Tibial nerve (tissue), 4 donors: ENCODE measurements around the gene FOXF2. TPM values are rescaled to one million over a fixed set of nuclear protein-coding genes. Genes with fewer than 3 reads are reported as not detected.

Experiments used
- DNase-seq, 2 donors: peaks; one replicate each; pipeline ENCODE4 v3.0.0-alpha.2; 2019; ENCODE audit warnings: low spot score in 2 of 2
- H3K27ac ChIP-seq, 4 donors: fragments of 200-600 bp; sonication (generic) in 3 of 4; one replicate each; pipeline ENCODE4 v1.5.1; 2017 to 2019; ENCODE audit warnings: mild to moderate bottlenecking in 1 of 4
- H3K27me3 ChIP-seq, 2 donors: fragments of 200-600 bp; sonication (generic) in 1 of 2; one replicate each; pipeline versions ENCODE4 v1.5.1 to v1.6.0; 2017 to 2019
- H3K36me3 ChIP-seq, 3 donors: fragments of 200-600 bp; sonication (generic); one replicate each; pipeline ENCODE4 v1.5.1; 2018 to 2019
- H3K4me1 ChIP-seq, 4 donors: fragments of 200-600 bp; sonication (generic) in 3 of 4; one replicate each; pipeline ENCODE4 v1.5.1; 2017 to 2019
- H3K4me3 ChIP-seq, 4 donors: fragments of 200-600 bp; sonication (generic) in 3 of 4; one replicate each; pipeline ENCODE4 v1.5.1; 2017 to 2019; ENCODE audit warnings: mild to moderate bottlenecking in 1 of 4, moderate library complexity in 1 of 4
- H3K9me3 ChIP-seq, 4 donors: fragments of 200-600 bp; sonication (generic) in 3 of 4; one replicate each; pipeline ENCODE4 v1.5.1; 2017 to 2019
- EP300 ChIP-seq, 2 donors: sonication (generic); formaldehyde crosslinking; IDR thresholded peaks; one replicate each; pipeline ENCODE4 v1.6.1; 2017; ENCODE audit warnings: antibody characterized with exemption in 2 of 2, mild to moderate bottlenecking in 1 of 2
- POLR2A ChIP-seq, 2 donors: fragments of 450-650 bp; IDR thresholded peaks; one replicate each; pipeline ENCODE4 v1.6.1; 2017; ENCODE audit warnings: antibody characterized with exemption in 2 of 2, mild to moderate bottlenecking in 2 of 2, moderate library complexity in 2 of 2
- WGBS, 2 donors: methylation state at CpG; one replicate each; pipeline ENCODE4 v1.1.5; 2018; 5-methylcytosine and 5-hydroxymethylcytosine counted together
- total RNA-seq, 4 donors: library from RNA; depleted of rRNA; stranded (reverse); fragments of >200 nt; gene quantifications; one replicate each; pipeline ENCODE4 v1.1.0, GENCODE V29; 2016
- TF ChIP-seq, protein P1 (sequence below), 5 experiments: fragments of 200-600 bp in 3 of 5; fragments of 450-650 bp in 2 of 5; sonication (generic) in 3 of 5; IDR thresholded peaks; one replicate each; pipeline ENCODE4 v1.5.1; 2016 to 2019; ENCODE audit warnings: antibody characterized with exemption in 5 of 5, mild to moderate bottlenecking in 3 of 5, moderate library complexity in 2 of 5

The FOXF2 gene
- total RNA-seq, 4 donors from 2014 or later, result 0.21 to 2.4 (median 0.71) TPM

- WGBS, 2 donors, result 51 to 65% methylated on average over 18 to 21 of the region's 21 CpGs
- no peaks in the 10 kb centered on the region for H3K36me3 ChIP-seq
- no peak overlapping the region for H3K27ac ChIP-seq
- peaks cover 0 to 13% (median 2%) of the 10 kb centered on the region in 4 donors for H3K9me3 ChIP-seq
- H3K4me1 ChIP-seq, result no peaks in the 10 kb centered on the region
- no peak for DNase-seq
- no peak overlapping the region for H3K4me3 ChIP-seq
- peaks cover 0 to 6% of the 10 kb centered on the region in 2 donors for H3K27me3 ChIP-seq
- no peak for TF ChIP-seq EP300 (IDR thresholded peaks at IDR 0.05)
- TF ChIP-seq, protein P1, sequence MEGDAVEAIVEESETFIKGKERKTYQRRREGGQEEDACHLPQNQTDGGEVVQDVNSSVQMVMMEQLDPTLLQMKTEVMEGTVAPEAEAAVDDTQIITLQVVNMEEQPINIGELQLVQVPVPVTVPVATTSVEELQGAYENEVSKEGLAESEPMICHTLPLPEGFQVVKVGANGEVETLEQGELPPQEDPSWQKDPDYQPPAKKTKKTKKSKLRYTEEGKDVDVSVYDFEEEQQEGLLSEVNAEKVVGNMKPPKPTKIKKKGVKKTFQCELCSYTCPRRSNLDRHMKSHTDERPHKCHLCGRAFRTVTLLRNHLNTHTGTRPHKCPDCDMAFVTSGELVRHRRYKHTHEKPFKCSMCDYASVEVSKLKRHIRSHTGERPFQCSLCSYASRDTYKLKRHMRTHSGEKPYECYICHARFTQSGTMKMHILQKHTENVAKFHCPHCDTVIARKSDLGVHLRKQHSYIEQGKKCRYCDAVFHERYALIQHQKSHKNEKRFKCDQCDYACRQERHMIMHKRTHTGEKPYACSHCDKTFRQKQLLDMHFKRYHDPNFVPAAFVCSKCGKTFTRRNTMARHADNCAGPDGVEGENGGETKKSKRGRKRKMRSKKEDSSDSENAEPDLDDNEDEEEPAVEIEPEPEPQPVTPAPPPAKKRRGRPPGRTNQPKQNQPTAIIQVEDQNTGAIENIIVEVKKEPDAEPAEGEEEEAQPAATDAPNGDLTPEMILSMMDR (IDR thresholded peaks at IDR 0.05), result no peak
- no peak for TF ChIP-seq POLR2A (IDR thresholded peaks at IDR 0.05)
These were observed 26.9 kb downstream of the FOXF2 start for GRCh38 chr6:1416191-1416760.

- no peaks in the 10 kb centered on the region for H3K4me1 ChIP-seq
- H3K36me3 ChIP-seq, result no peaks in the 10 kb centered on the region
- TF ChIP-seq, protein P1 (IDR thresholded peaks at IDR 0.05), result no peak
- TF ChIP-seq POLR2A (IDR thresholded peaks at IDR 0.05) (no peak), EP300 (IDR thresholded peaks at IDR 0.05) (no peak)
- no peak overlapping the region for H3K27ac ChIP-seq
- peaks cover 0 to 18% (median 2%) of the 10 kb centered on the region in 4 donors for H3K9me3 ChIP-seq
- peaks cover 0 to 6% of the 10 kb centered on the region in 2 donors for H3K27me3 ChIP-seq
- WGBS, 2 donors, result 76% methylated on average over 11 of the region's 11 CpGs
- no peak overlapping the region for H3K4me3 ChIP-seq
- DNase-seq, result no peak
These were observed 27.4 kb downstream of the FOXF2 start for GRCh38 chr6:1416820-1417219.

GRCh38 chr6:1417718-1418117 is 28.3 kb downstream of the FOXF2 start:
- WGBS, 2 donors, result 90 to 92% methylated on average over 12 of the region's 12 CpGs

GRCh38 chr6:1418471-1419191 is 29.3 kb downstream of the FOXF2 start:
- Histone ChIP-seq H3K36me3 (no peaks in the 10 kb centered on the region), H3K27ac (no peak overlapping the region), H3K4me1 (no peaks in the 10 kb centered on the region), H3K27me3 (peaks cover 0 to 6% of the 10 kb centered on the region in 2 donors), H3K4me3 (no peak overlapping the region), H3K9me3 (peaks cover 0 to 18% (median 2%) of the 10 kb centered on the region in 4 donors)
- no peak for DNase-seq
- 78 to 85% methylated on average over 15 of the region's 15 CpGs for WGBS, 2 donors
- TF ChIP-seq EP300 (IDR thresholded peaks at IDR 0.05) (no peak), POLR2A (IDR thresholded peaks at IDR 0.05) (no peak)
- TF ChIP-seq, protein P1 (IDR thresholded peaks at IDR 0.05), result no peak

More at GRCh38 chr6:1417718-1418117, 28.3 kb downstream of the FOXF2 start:
- peaks cover 0 to 6% of the 10 kb centered on the region in 2 donors for H3K27me3 ChIP-seq
- DNase-seq, result no peak
- TF ChIP-seq, protein P1 (IDR thresholded peaks at IDR 0.05), result no peak
- TF ChIP-seq EP300 (IDR thresholded peaks at IDR 0.05) (no peak), POLR2A (IDR thresholded peaks at IDR 0.05) (no peak)
- H3K4me1 ChIP-seq, result no peaks in the 10 kb centered on the region
- H3K9me3 ChIP-seq, result peaks cover 0 to 18% (median 2%) of the 10 kb centered on the region in 4 donors
- H3K27ac ChIP-seq, result no peak overlapping the region
- no peaks in the 10 kb centered on the region for H3K36me3 ChIP-seq
- no peak overlapping the region for H3K4me3 ChIP-seq

DNA sequence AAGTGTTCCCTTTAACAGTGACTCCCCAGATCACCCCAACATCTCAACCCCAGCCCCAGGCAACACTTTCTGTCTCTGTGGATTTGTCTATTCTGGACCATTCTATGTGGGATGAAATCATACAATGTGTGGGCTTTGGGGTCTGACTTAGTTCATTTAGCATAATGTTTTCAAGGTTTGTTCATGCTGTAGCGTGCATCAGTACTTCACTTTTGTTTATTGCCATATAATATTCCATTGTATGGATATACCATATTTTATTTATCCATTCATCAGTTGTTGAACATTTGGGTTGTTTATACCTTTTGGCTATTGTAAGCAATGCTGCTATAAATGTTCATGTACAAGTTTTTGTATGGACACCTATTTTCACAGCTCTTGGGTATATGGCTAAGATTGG is 31.0 kb downstream of the FOXF2 start:
- Histone ChIP-seq H3K27ac (no peak overlapping the region), H3K27me3 (peaks cover 0 to 6% of the 10 kb centered on the region in 2 donors), H3K4me1 (peaks cover 0 to 5% (median 0%) of the 10 kb centered on the region in 4 donors), H3K9me3 (peaks cover 0 to 18% (median 2%) of the 10 kb centered on the region in 4 donors), H3K36me3 (no peaks in the 10 kb centered on the region), H3K4me3 (no peak overlapping the region)
- DNase-seq, result no peak
- TF ChIP-seq, protein P1 (IDR thresholded peaks at IDR 0.05), result no peak
- TF ChIP-seq POLR2A (IDR thresholded peaks at IDR 0.05) (no peak), EP300 (IDR thresholded peaks at IDR 0.05) (no peak)
- WGBS, 2 donors, result 88 to 94% methylated on average over 1 of the region's 1 CpG
